ENCODE results near the gene MBD3.

Gene MBD3

GRCh38 chr19:1619094-1619439, 26.4 kb upstream of the MBD3 start:
- no peak for DNase-seq (ENCODE audit: low read depth in 3 of 3)

- DNase-seq (ENCODE audit: low read depth in 3 of 3), result no peak
These were observed 25.8 kb upstream of the MBD3 start for GRCh38 chr19:1618157-1619093.

GRCh38 chr19:1616875-1617274, 24.2 kb upstream of the MBD3 start:
- no peak for DNase-seq (ENCODE audit: low read depth in 3 of 3)

- DNase-seq (ENCODE audit: low read depth in 3 of 3), result no peak
These were observed 23.7 kb upstream of the MBD3 start for GRCh38 chr19:1616396-1616795.

- no peak for DNase-seq (ENCODE audit: low read depth in 3 of 3)
These were observed 22.6 kb upstream of the MBD3 start for GRCh38 chr19:1615156-1615765.

GRCh38 chr19:1613808-1614570, 21.3 kb upstream of the MBD3 start:
- DNase-seq (ENCODE audit: low read depth in 3 of 3), result no peak

GRCh38 chr19:1613146-1613545, 20.5 kb upstream of the MBD3 start:
- DNase-seq (ENCODE audit: low read depth in 3 of 3), result no peak

GRCh38 chr19:1612114-1613086, 19.7 kb upstream of the MBD3 start:
- no peak for DNase-seq (ENCODE audit: low read depth in 3 of 3)

GRCh38 chr19:1611353-1611752, 18.7 kb upstream of the MBD3 start:
- DNase-seq (ENCODE audit: low read depth in 3 of 3), result no peak

GRCh38 chr19:1610579-1610978, 17.9 kb upstream of the MBD3 start:
- no peak for DNase-seq (ENCODE audit: low read depth in 3 of 3)

GRCh38 chr19:1609680-1610474, 17.2 kb upstream of the MBD3 start:
- DNase-seq (ENCODE audit: low read depth in 3 of 3), result no peak

GRCh38 chr19:1609103-1609396, 16.4 kb upstream of the MBD3 start:
- no peak for DNase-seq (ENCODE audit: low read depth in 3 of 3)

- DNase-seq (ENCODE audit: low read depth in 3 of 3), result no peak
These were observed 15.9 kb upstream of the MBD3 start for GRCh38 chr19:1608359-1609102.

- no peak for DNase-seq (ENCODE audit: low read depth in 3 of 3)
These were observed 13.5 kb upstream of the MBD3 start for GRCh38 chr19:1606138-1606651.

- peak; percentile 87 to 91 (median 90) for DNase-seq (ENCODE audit: low read depth in 3 of 3)
These were observed 12.8 kb upstream of the MBD3 start, which contains the start of gene UQCR11 for GRCh38 chr19:1605236-1606137. Gene UQCR11, minus strand, starts transcription at chr19:1605462. Its CDS starts 53 bp downstream, at chr19:1605409.

- DNase-seq (ENCODE audit: low read depth in 3 of 3), result no peak
These were observed 9.5 kb upstream of the MBD3 start for GRCh38 chr19:1602091-1602707.

GRCh38 chr19:1601613-1602064, 9.0 kb upstream of the MBD3 start:
- DNase-seq (ENCODE audit: low read depth in 3 of 3), result no peak

- DNase-seq (ENCODE audit: low read depth in 3 of 3), result no peak
These were observed 6.8 kb upstream of the MBD3 start for GRCh38 chr19:1599460-1599846.
